ENCODE measurements around the gene IL18.
"Not testable (repeated sequence)": the region's sequence is repeated elsewhere in the genome, so short reads cannot be mapped to it uniquely, and the experiment has no call there.

IL18 gene

GRCh38 chr11:112172362-112172994 lies 8.6 kb upstream of the IL18 start:
- DNase-seq (ENCODE audit: extremely low read depth in 1 of 2, low read depth in 1 of 2), result no peak

- no peak for DNase-seq (ENCODE audit: extremely low read depth in 1 of 2, low read depth in 1 of 2)
Measured at GRCh38 chr11:112167145-112167544, 3.3 kb upstream of the IL18 start, which contains the start of gene TEX12. Gene TEX12 (plus strand): TSS chr11:112167372. CDS start chr11:112169269, 1,897 bp downstream.

DNA sequence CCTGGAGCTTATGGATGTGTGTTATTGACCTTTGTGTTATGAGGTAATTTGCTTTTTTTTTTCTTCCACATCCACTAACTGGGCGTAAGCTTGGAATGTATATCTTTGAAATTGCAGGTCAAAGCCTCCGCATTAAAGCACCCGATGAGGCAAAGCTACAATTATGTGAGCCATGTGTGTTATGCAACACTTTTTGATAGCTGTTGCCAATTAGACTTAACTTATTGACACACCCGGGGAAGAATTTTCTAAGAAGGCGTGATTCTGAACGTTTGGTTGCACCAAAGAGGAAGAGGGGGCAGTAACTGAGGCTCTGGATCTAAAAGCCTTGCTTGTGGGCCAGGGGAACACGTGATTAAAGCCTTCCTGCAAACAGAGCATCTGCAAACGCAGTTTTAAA lies 2.7 kb upstream of the IL18 start:
- no peak for DNase-seq (ENCODE audit: extremely low read depth in 1 of 2, low read depth in 1 of 2)

DNA sequence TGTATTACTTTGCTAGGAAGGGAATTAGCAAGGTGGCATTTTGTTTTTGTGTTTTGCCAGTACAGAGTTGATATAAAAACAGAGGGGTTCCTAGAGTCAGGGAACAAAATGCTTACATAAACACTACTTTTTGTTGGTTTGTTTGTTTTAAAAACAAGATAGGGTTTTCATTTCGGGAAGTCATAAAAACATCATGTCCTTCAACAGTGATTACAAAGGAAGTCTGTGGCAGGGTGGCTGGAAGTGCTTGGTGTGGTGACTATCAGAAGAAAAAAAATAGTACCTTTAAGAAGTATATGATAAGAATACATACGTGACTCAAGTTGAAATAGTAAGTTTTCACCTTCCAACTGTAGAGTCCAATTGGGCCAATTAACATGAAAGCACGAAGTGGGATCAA lies 1.2 kb upstream of the IL18 start:
- DNase-seq (ENCODE audit: extremely low read depth in 1 of 2, low read depth in 1 of 2), result no peak

- DNase-seq (ENCODE audit: extremely low read depth in 1 of 2, low read depth in 1 of 2), result no peak
Measured at GRCh38 chr11:112162761-112163546, 940 bp downstream of the IL18 start.

GRCh38 chr11:112162200-112162599 lies 1.7 kb downstream of the IL18 start:
- not testable (repeated sequence) for DNase-seq (ENCODE audit: extremely low read depth in 1 of 2, low read depth in 1 of 2)

DNA sequence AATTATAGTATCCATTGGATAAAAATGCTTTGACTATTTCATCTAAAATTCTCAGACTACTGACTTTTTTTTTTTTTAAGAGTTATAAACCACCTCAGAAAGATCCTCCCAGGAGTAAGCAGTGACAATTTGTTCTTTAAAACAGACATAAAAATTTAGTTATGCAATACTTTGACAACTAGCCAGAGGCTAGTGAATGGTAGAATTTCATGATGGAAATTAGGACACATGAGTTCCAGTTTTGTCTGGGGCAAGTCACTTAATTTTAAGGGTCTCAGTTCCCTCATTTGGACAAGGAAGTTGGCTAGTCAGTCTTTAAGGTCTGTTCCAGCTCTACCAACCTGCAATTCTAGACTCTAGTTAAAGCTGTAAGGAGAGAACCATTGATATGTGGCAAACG lies 2.9 kb downstream of the IL18 start:
- no peak for DNase-seq (ENCODE audit: extremely low read depth in 1 of 2, low read depth in 1 of 2)

DNA sequence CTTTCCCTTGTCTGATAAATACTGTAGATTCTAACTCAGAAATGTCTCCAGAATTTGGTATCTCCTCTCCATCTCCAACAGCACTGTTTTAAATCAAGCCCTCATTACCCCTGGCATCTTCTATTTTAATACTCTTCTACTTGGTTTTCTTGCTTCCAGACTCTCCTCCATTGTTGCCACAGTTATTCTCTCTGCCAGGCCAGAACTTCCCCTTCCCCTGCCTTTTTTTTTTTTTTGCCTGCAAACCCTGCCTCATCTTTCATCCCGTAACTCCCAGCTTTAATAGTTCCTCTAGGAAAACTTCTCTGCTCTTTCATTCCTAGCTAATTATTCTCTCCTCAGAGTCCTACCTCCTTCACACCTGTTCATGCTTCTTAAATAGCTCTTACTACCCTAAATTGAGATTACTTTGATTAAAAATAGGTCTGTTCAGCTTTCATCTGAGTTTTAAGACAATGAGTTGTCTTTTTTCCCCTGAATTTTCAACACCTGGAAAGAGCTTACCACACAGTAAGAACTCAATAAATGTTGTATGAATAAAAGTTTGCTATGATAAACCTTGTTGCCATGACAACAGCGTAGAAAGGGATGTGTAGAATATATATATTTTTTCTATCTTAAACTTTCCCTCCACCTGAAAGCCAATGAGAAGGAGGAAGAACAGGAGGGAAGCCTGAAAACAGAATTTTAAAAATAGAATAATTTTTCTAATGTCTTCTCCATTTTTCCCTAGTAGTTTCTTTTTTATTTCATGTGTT lies 3.6 kb downstream of the IL18 start:
- no peak for DNase-seq (ENCODE audit: extremely low read depth in 1 of 2, low read depth in 1 of 2)

DNA sequence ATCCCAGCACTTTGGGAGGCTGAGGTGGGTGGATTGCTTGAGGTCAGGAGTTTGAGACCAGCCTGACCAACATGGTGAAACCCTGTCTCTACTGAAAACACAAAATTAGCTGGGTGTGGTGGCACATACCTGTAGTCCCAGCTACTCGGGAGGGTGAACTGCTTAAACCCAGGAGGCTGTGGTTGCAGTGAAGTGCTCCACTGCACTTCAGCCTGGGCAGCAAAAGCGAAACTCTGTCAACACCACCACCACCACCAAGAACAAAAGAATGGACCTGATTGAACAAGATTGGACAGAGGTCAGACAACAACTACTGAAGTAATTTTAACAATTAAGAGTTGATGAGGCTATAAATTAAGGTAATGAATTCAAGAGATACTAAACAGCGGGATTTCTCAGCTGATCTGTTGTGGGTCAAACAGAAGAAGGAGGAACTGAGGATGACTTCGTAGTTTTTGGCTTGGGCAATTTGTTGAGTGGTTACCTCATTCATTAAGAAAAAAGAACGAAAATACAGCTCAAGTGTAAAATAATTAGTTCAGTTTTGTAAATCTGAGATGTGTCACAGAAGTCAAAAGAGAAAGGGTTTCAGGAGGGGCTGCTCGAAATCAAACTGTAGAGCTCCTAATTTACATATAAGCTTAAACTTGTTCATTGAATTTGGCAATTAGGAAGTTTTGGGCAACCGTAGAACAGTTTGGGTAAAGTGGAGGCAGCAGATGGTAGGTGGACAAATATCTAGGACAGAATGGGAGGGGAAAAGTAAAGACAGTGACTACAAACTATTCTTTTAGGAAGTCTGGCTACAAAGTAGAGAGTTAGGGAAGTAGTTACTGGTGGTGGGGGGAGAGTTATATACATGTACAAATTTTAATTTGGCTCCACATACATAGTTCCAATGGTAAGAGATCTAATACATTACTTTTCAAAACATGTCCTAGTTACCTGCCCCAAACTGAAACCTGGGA lies 4.5 kb downstream of the IL18 start:
- no peak for DNase-seq (ENCODE audit: extremely low read depth in 1 of 2, low read depth in 1 of 2)

- no peak for DNase-seq (ENCODE audit: extremely low read depth in 1 of 2, low read depth in 1 of 2)
Measured at GRCh38 chr11:112156956-112157766, 6.7 kb downstream of the IL18 start.

DNA sequence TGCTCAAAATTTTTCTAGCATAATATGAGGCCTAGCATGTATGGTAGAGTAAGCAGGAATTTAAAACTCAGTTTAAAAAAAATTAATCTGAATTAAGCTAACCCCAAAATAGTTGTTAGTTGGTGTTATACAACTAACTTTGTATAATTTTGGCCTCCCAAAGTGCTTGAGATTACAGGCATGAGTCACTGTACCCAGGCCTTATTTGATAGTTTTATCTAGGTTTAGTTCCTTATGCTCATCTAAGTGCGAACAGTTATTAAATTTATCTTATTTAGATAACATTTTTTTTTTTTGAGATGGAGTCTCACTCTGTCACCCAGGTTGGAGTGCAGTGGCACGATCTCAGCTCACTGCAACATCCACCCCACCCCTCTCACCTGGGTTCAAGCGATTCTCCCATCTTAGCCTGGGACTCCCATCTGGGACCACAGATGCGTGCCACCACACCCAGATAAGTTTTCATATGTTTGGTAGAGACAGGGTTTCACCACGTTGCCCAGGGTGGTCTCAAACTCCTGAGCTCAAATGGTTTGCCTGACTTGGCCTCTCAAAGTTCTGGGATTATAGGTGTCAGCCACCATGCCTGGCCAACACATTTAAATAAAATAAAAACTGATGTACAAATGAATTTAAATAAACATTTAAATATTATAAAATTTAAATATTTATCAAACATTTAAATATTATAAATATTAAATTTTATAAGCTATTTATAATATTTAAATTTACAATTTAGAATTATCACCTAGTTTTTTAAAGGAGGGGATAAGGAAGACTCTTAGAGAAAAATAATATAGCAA lies 7.5 kb downstream of the IL18 start:
- DNase-seq (ENCODE audit: extremely low read depth in 1 of 2, low read depth in 1 of 2), result no peak

- no peak for DNase-seq (ENCODE audit: extremely low read depth in 1 of 2, low read depth in 1 of 2)
Measured at GRCh38 chr11:112150517-112150916, 13.4 kb downstream of the IL18 start.

DNA sequence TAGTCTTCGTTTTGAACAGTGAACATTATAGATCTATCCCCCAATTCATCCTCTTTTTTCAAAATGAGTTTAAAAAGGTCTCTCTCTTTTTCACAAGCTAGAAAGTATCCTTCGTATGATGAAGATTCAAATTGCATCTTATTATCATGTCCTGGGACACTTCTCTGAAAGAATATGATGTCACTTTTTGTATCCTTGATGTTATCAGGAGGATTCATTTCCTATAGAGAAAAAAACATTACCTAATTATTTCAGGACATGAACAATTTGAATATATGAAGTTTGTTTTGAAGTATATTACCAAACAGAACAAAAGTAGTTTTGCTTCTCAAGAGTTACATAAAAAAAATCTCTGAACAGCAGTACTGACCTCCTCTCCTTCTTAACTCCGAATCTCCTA lies 20.3 kb downstream of the IL18 start:
- no peak for DNase-seq (ENCODE audit: extremely low read depth in 1 of 2, low read depth in 1 of 2)

DNA sequence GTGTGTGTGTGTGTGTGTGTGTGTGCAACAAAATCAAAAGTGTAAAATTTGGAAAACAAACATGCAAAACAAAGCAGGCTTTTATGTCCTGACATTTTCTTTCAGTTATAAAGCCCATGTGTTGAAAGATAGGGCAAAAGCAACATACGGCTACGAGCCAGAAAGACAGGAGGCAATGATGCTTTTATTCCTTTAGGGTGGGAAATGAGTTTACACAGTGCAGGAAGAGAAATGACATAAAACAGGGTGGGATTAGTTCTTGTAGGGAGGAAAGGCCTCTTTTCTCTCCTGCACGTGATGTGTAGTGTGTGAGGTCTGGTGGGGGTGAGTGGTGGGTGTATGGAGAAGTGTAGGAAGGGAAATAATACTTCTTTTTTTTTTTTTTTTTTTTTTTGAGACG lies 29.4 kb downstream of the IL18 start:
- no peak for DNase-seq (ENCODE audit: extremely low read depth in 1 of 2, low read depth in 1 of 2)

GRCh38 chr11:112132737-112133136 lies 31.2 kb downstream of the IL18 start:
- DNase-seq (ENCODE audit: extremely low read depth in 1 of 2, low read depth in 1 of 2), result no peak

DNA sequence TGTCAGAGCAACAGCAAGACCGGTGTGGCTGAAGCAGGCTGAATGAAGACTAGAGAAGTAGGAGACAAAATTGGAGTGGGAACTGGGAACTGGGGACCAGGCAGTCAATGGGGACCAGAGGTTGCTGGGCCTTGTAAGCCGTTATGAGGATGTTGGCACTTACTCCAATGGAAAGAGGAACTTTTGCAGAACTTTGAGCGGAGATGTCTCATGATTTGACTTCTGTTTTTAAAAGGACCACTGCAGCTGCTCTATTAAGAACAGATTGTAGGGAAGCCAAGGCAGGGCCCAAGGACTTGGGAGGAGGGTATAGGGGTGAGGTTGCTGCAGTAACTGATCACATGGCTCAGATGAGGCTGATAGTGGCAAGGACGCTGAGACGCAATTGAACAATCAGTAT lies 34.2 kb downstream of the IL18 start:
- DNase-seq (ENCODE audit: extremely low read depth in 1 of 2, low read depth in 1 of 2), result no peak

- no peak for DNase-seq (ENCODE audit: extremely low read depth in 1 of 2, low read depth in 1 of 2)
Measured at GRCh38 chr11:112128483-112129121, 35.3 kb downstream of the IL18 start.

GRCh38 chr11:112127056-112127455 lies 36.8 kb downstream of the IL18 start:
- DNase-seq (ENCODE audit: extremely low read depth in 1 of 2, low read depth in 1 of 2), result no peak
